Measurements from ENCODE around the gene ADARB1.

The ADARB1 gene

GRCh38 chr21:45251635-45252447 lies 177.5 kb downstream of the ADARB1 start:
- no peak for ATAC-seq
- TF ChIP-seq ISL1 (CRISPR knock-in tag; IDR thresholded peaks at IDR 0.05) (no peak), ZNF70 (CRISPR knock-in tag; IDR thresholded peaks at IDR 0.05) (no peak), ESRRG (CRISPR knock-in tag; IDR thresholded peaks at IDR 0.05) (no peak), CSDC2 (CRISPR knock-in tag; IDR thresholded peaks at IDR 0.05) (no peak), SNAI2 (CRISPR knock-in tag; IDR thresholded peaks at IDR 0.05) (no peak), GLIS3 (CRISPR knock-in tag; IDR thresholded peaks at IDR 0.05) (no peak), RARB (CRISPR knock-in tag; IDR thresholded peaks at IDR 0.05) (no peak), ARNTL (CRISPR knock-in tag; IDR thresholded peaks at IDR 0.05; ENCODE audit: borderline replicate concordance, low read depth) (no peak), TSHZ2 (CRISPR knock-in tag; IDR thresholded peaks at IDR 0.05) (no peak), TCF4 (CRISPR knock-in tag; IDR thresholded peaks at IDR 0.05; ENCODE audit: borderline replicate concordance) (no peak), ZNF565 (CRISPR knock-in tag; conservative IDR thresholded peaks at IDR 0.05; ENCODE audit: low read depth) (no peak), OSR1 (CRISPR knock-in tag; IDR thresholded peaks at IDR 0.05) (no peak), PPARA (CRISPR knock-in tag; IDR thresholded peaks at IDR 0.05; ENCODE audit: borderline replicate concordance) (no peak), TOX (CRISPR knock-in tag; IDR thresholded peaks at IDR 0.05; ENCODE audit: borderline replicate concordance) (no peak), ZC3H10 (CRISPR knock-in tag; IDR thresholded peaks at IDR 0.05) (no peak)
- TF ChIP-seq, protein P1, sequence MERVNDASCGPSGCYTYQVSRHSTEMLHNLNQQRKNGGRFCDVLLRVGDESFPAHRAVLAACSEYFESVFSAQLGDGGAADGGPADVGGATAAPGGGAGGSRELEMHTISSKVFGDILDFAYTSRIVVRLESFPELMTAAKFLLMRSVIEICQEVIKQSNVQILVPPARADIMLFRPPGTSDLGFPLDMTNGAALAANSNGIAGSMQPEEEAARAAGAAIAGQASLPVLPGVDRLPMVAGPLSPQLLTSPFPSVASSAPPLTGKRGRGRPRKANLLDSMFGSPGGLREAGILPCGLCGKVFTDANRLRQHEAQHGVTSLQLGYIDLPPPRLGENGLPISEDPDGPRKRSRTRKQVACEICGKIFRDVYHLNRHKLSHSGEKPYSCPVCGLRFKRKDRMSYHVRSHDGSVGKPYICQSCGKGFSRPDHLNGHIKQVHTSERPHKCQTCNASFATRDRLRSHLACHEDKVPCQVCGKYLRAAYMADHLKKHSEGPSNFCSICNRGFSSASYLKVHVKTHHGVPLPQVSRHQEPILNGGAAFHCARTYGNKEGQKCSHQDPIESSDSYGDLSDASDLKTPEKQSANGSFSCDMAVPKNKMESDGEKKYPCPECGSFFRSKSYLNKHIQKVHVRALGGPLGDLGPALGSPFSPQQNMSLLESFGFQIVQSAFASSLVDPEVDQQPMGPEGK (CRISPR knock-in tag; IDR thresholded peaks at IDR 0.05; ENCODE audit: borderline replicate concordance), result no peak
- TF ChIP-seq, protein P2, sequence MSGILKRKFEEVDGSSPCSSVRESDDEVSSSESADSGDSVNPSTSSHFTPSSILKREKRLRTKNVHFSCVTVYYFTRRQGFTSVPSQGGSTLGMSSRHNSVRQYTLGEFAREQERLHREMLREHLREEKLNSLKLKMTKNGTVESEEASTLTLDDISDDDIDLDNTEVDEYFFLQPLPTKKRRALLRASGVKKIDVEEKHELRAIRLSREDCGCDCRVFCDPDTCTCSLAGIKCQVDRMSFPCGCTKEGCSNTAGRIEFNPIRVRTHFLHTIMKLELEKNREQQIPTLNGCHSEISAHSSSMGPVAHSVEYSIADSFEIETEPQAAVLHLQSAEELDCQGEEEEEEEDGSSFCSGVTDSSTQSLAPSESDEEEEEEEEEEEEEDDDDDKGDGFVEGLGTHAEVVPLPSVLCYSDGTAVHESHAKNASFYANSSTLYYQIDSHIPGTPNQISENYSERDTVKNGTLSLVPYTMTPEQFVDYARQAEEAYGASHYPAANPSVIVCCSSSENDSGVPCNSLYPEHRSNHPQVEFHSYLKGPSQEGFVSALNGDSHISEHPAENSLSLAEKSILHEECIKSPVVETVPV (CRISPR knock-in tag; IDR thresholded peaks at IDR 0.05), result no peak
- TF ChIP-seq, protein P3, sequence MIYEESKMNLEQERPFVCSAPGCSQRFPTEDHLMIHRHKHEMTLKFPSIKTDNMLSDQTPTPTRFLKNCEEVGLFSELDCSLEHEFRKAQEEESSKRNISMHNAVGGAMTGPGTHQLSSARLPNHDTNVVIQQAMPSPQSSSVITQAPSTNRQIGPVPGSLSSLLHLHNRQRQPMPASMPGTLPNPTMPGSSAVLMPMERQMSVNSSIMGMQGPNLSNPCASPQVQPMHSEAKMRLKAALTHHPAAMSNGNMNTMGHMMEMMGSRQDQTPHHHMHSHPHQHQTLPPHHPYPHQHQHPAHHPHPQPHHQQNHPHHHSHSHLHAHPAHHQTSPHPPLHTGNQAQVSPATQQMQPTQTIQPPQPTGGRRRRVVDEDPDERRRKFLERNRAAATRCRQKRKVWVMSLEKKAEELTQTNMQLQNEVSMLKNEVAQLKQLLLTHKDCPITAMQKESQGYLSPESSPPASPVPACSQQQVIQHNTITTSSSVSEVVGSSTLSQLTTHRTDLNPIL (CRISPR knock-in tag; IDR thresholded peaks at IDR 0.05; ENCODE audit: low read depth), result no peak

DNA sequence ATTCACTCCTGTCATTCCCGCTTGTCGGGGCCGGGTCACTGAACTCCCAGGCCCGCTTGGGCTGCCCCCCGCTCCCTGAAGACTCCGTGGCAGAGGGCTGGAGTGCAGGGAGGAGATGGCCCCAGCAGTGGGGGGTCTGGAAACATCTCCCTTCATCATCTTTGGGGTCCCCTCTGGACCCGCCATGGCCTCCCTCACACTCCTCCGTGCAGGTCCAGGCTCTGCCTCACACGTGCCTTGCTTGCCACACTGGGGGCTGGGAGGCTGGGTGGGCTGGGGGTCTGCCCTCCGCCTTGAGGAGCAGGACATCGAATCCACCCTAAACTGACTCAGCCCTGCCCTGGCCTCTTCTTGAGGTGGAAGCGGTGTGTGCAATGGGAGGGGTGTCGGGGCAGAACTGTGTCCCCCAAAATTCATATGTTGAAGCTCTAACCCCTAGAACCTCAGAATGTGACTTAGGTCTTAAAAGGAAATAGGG lies 178.1 kb downstream of the ADARB1 start:
- TF ChIP-seq CSDC2 (CRISPR knock-in tag; IDR thresholded peaks at IDR 0.05), result no peak
- TF ChIP-seq, protein P3 (CRISPR knock-in tag; IDR thresholded peaks at IDR 0.05; ENCODE audit: low read depth), result no peak
- no peak for TF ChIP-seq ZC3H10 (CRISPR knock-in tag; IDR thresholded peaks at IDR 0.05)
- TF ChIP-seq SNAI2 (CRISPR knock-in tag; IDR thresholded peaks at IDR 0.05), result no peak
- TF ChIP-seq ZNF565 (CRISPR knock-in tag; conservative IDR thresholded peaks at IDR 0.05; ENCODE audit: low read depth), result no peak
- no peak for TF ChIP-seq ISL1 (CRISPR knock-in tag; IDR thresholded peaks at IDR 0.05)
- no peak for TF ChIP-seq RARB (CRISPR knock-in tag; IDR thresholded peaks at IDR 0.05)
- no peak for TF ChIP-seq PPARA (CRISPR knock-in tag; IDR thresholded peaks at IDR 0.05; ENCODE audit: borderline replicate concordance)
- TF ChIP-seq POU6F1 (CRISPR knock-in tag; IDR thresholded peaks at IDR 0.05; ENCODE audit: borderline replicate concordance, low read depth), result no peak
- no peak for TF ChIP-seq ZNF8 (CRISPR knock-in tag; IDR thresholded peaks at IDR 0.05)
- TF ChIP-seq GLIS3 (CRISPR knock-in tag; IDR thresholded peaks at IDR 0.05), result no peak
- TF ChIP-seq ZNF70 (CRISPR knock-in tag; IDR thresholded peaks at IDR 0.05), result no peak
- no peak for TF ChIP-seq ARNTL (CRISPR knock-in tag; IDR thresholded peaks at IDR 0.05; ENCODE audit: borderline replicate concordance, low read depth)
- TF ChIP-seq, protein P2 (CRISPR knock-in tag; IDR thresholded peaks at IDR 0.05), result no peak
- TF ChIP-seq TOX (CRISPR knock-in tag; IDR thresholded peaks at IDR 0.05; ENCODE audit: borderline replicate concordance), result no peak
- TF ChIP-seq, protein P1 (CRISPR knock-in tag; IDR thresholded peaks at IDR 0.05; ENCODE audit: borderline replicate concordance), result no peak
- TF ChIP-seq BACH2 (CRISPR knock-in tag; IDR thresholded peaks at IDR 0.05; ENCODE audit: borderline replicate concordance), result no peak
- no peak for ATAC-seq
